ENCODE results near the gene KIF1B.

The KIF1B gene

GRCh38 chr1:10186331-10187025 lies 23.9 kb upstream of the KIF1B start:
- TF ChIP-seq, protein P1, sequence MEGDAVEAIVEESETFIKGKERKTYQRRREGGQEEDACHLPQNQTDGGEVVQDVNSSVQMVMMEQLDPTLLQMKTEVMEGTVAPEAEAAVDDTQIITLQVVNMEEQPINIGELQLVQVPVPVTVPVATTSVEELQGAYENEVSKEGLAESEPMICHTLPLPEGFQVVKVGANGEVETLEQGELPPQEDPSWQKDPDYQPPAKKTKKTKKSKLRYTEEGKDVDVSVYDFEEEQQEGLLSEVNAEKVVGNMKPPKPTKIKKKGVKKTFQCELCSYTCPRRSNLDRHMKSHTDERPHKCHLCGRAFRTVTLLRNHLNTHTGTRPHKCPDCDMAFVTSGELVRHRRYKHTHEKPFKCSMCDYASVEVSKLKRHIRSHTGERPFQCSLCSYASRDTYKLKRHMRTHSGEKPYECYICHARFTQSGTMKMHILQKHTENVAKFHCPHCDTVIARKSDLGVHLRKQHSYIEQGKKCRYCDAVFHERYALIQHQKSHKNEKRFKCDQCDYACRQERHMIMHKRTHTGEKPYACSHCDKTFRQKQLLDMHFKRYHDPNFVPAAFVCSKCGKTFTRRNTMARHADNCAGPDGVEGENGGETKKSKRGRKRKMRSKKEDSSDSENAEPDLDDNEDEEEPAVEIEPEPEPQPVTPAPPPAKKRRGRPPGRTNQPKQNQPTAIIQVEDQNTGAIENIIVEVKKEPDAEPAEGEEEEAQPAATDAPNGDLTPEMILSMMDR (IDR thresholded peaks at IDR 0.05): no peak
- intact Hi-C loops (cut with DNase I; ENCODE audit: low total_unique reads): no loop called here

GRCh38 chr1:10187026-10187334 lies 23.4 kb upstream of the KIF1B start:
- H3K36me3 ChIP-seq: no peaks in the 10 kb centered on the region
- TF ChIP-seq, protein P1 (IDR thresholded peaks at IDR 0.05): no peak
- H3K4me1 ChIP-seq: no peaks in the 10 kb centered on the region
- DNase-seq: no peak
- intact Hi-C loops (cut with DNase I; ENCODE audit: low total_unique reads): no loop called here
- H3K9me3 ChIP-seq: no peaks in the 10 kb centered on the region
- H3K27ac ChIP-seq: no peak overlapping the region
- H3K4me3 ChIP-seq: no peak overlapping the region
- H3K27me3 ChIP-seq: no peaks in the 10 kb centered on the region

More at GRCh38 chr1:10186331-10187025, 23.9 kb upstream of the KIF1B start:
- H3K4me1 ChIP-seq: no peaks in the 10 kb centered on the region
- H3K27me3 ChIP-seq: no peaks in the 10 kb centered on the region
- DNase-seq: no peak
- peaks cover 0 to 5% (median 1%) of the 10 kb centered on the region in 3 donors for H3K36me3 ChIP-seq
- H3K9me3 ChIP-seq: no peaks in the 10 kb centered on the region
- H3K4me3 ChIP-seq: no peak overlapping the region
- no peak overlapping the region for H3K27ac ChIP-seq

DNA sequence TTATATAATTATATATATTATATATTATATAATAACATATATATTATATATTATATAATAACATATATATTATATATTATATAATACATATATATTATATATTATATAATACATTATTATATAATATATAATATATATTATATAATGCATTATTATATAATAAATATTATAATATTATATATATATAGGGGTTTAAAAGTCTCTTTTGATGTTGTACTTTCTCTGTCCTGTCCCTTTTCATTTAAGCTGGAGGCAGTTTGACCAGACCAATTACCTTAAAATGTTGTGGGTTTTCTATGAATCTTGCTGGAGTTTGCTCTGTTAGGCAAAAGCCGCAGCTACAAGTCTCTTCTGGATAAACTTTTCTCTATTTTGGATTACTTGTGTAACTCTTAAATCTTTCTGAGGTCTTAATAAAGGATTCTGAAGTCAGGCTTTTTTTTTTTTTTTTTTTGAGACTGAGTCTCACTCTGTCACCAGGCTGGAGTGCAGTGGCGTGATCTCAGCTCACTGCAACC lies 22.2 kb upstream of the KIF1B start:
- TF ChIP-seq, protein P1 (IDR thresholded peaks at IDR 0.05): no peak
- Histone ChIP-seq H3K27ac (no peak overlapping the region), H3K9me3 (no peaks in the 10 kb centered on the region), H3K4me3 (no peak overlapping the region), H3K36me3 (no peaks in the 10 kb centered on the region), H3K4me1 (no peaks in the 10 kb centered on the region), H3K27me3 (no peaks in the 10 kb centered on the region)
- intact Hi-C loops (cut with DNase I; ENCODE audit: low total_unique reads): no loop called here
- no peak for DNase-seq

DNA sequence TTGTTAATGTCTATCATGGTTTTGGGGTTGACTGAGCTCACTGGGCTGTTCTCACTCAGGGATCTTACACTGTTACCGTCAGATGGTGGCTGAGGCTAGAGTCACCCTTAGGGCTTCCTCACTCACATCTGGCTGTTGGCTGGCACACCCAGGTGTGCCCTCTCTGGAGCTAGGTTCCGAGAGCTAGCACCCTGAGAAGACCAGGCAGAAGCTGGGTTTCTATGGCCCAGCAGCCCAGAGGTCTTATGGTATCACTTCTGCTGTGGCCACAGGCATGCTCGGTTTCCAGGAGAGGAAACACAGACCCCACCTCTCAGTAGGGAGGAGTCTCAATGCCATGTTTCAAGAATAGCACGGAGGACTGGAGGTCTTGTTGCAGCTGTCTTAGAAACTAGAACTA lies 20.7 kb upstream of the KIF1B start:
- H3K4me3 ChIP-seq: no peak overlapping the region
- H3K27me3 ChIP-seq: no peaks in the 10 kb centered on the region
- no peaks in the 10 kb centered on the region for H3K36me3 ChIP-seq
- H3K27ac ChIP-seq: no peak overlapping the region
- peaks cover 0 to 3% (median 0%) of the 10 kb centered on the region in 4 donors for H3K4me1 ChIP-seq
- intact Hi-C loops (cut with DNase I; ENCODE audit: low total_unique reads): no loop called here
- DNase-seq: peak in 1 of 2 donors; percentile 48
- no peaks in the 10 kb centered on the region for H3K9me3 ChIP-seq
- TF ChIP-seq, protein P1 (IDR thresholded peaks at IDR 0.05): no peak

GRCh38 chr1:10192263-10192662 lies 18.1 kb upstream of the KIF1B start:
- Histone ChIP-seq H3K27ac (no peak overlapping the region), H3K36me3 (no peaks in the 10 kb centered on the region), H3K4me1 (peaks cover 0 to 3% (median 0%) of the 10 kb centered on the region in 4 donors), H3K27me3 (no peaks in the 10 kb centered on the region), H3K4me3 (no peak overlapping the region), H3K9me3 (no peaks in the 10 kb centered on the region)
- intact Hi-C loops (cut with DNase I; ENCODE audit: low total_unique reads): no loop called here
- peak in 1 of 2 donors; percentile 16 for DNase-seq
- TF ChIP-seq, protein P1 (IDR thresholded peaks at IDR 0.05): no peak
